ENCODE measurements around the gene RFX3.

The RFX3 gene

GRCh38 chr9:3434594-3434993, 91.2 kb downstream of the RFX3 start:
- in situ Hi-C loops (cut with MboI; ENCODE audit: low pct_unique_long_range_greater_than_20kb, low sequenced_read_pairs, unreplicated experiment): loop anchor here (10.0 kb wide), 1 partner anchor 200 kb away; no protein-coding TSS in a partner anchor
- no peak for TF ChIP-seq CTCF (IDR thresholded peaks at IDR 0.05; ENCODE audit: extremely low read depth, insufficient read depth, missing control alignments)
- no peak for DNase-seq (ENCODE audit: low spot score)

- TF ChIP-seq CTCF (IDR thresholded peaks at IDR 0.05; ENCODE audit: extremely low read depth, insufficient read depth, missing control alignments): no peak
- no peak for DNase-seq (ENCODE audit: low spot score)
- in situ Hi-C loops (cut with MboI; ENCODE audit: low pct_unique_long_range_greater_than_20kb, low sequenced_read_pairs, unreplicated experiment): loop anchor here (10.0 kb wide), 1 partner anchor 199 kb away; no protein-coding TSS in a partner anchor
Observed at GRCh38 chr9:3433754-3434153, 92.0 kb downstream of the RFX3 start.

DNA sequence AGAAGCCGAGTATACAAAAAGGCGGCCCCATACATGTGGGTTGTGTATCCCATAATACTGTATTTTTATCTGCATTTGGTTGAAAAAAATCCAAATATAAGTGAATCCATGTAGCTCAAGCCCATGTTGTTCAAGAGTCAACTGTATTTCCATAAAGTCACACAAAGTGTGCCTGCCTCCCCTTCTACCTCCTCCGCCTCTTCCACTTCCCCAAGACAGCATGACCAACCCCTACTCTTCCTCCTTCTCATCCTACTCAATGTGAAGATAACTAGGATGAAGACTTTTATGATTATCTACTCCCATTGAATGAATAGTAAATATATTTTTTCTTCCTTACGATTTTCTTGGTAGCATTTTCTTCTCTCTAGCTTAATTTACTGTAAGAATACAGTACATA, 92.7 kb downstream of the RFX3 start:
- in situ Hi-C loops (cut with MboI; ENCODE audit: low pct_unique_long_range_greater_than_20kb, low sequenced_read_pairs, unreplicated experiment): loop anchor here (10.0 kb wide), 1 partner anchor 198 kb away; no protein-coding TSS in a partner anchor
- TF ChIP-seq CTCF (IDR thresholded peaks at IDR 0.05; ENCODE audit: extremely low read depth, insufficient read depth, missing control alignments): no peak
- no peak for DNase-seq (ENCODE audit: low spot score)

GRCh38 chr9:3431890-3432289, 93.9 kb downstream of the RFX3 start:
- no peak for TF ChIP-seq CTCF (IDR thresholded peaks at IDR 0.05; ENCODE audit: extremely low read depth, insufficient read depth, missing control alignments)
- in situ Hi-C loops (cut with MboI; ENCODE audit: low pct_unique_long_range_greater_than_20kb, low sequenced_read_pairs, unreplicated experiment): loop anchor here (10.0 kb wide), 1 partner anchor 197 kb away; no protein-coding TSS in a partner anchor
- DNase-seq (ENCODE audit: low spot score): no peak

DNA sequence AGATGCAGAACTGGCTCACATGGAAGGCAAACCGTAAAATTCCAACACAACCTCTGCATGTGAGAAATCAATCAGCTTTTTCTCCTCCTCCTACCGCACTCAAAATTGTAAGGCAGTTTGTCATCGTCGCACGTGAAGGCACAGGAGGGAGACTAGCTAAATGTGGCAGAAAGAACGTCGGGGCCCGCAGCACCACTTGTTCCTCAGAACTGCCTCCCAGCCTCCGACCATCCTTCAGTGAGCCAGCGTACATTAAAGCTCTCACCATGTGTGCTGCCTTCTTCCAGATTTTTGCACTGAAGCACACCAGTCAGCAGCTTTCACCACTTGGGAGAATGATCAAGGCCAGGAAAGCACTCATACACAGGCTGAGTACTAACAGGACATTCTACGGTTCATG, 105.9 kb downstream of the RFX3 start:
- DNase-seq (ENCODE audit: low spot score): no peak
- in situ Hi-C loops (cut with MboI; ENCODE audit: low pct_unique_long_range_greater_than_20kb, low sequenced_read_pairs, unreplicated experiment): no loop called here
- TF ChIP-seq CTCF (IDR thresholded peaks at IDR 0.05; ENCODE audit: extremely low read depth, insufficient read depth, missing control alignments): no peak

DNA sequence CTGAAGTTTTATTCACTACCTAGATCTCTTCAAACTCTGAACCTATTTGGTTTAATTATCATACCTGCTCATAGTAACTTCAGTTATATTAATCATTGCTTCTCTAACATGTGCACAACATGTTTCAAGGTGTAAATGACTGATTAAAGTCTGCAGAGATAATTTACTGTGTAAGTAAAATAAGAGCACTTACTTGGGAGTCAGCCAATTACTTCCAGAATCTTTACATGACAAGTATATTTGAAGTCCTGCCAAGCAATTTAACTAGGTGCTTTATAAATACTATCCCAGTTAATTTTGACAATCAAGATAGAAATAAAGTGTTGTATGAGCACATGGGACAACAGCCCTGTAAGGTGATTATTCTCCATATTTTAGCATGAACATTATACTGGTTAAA, 109.9 kb downstream of the RFX3 start:
- no peak for TF ChIP-seq CTCF (IDR thresholded peaks at IDR 0.05; ENCODE audit: extremely low read depth, insufficient read depth, missing control alignments)
- in situ Hi-C loops (cut with MboI; ENCODE audit: low pct_unique_long_range_greater_than_20kb, low sequenced_read_pairs, unreplicated experiment): no loop called here
- no peak for DNase-seq (ENCODE audit: low spot score)

GRCh38 chr9:3413984-3414383, 111.8 kb downstream of the RFX3 start:
- in situ Hi-C loops (cut with MboI; ENCODE audit: low pct_unique_long_range_greater_than_20kb, low sequenced_read_pairs, unreplicated experiment): no loop called here
- no peak for DNase-seq (ENCODE audit: low spot score)

More at GRCh38 chr9:3413984-3414383, 111.8 kb downstream of the RFX3 start:
- no peak for TF ChIP-seq CTCF (IDR thresholded peaks at IDR 0.05; ENCODE audit: extremely low read depth, insufficient read depth, missing control alignments)

All from GM13977 (cell line).